NCI-H510A (cell line): ENCODE measurements around the gene SLC27A4.
A peak's percentile ranks its signal among the peaks of the same experiment; 100 is the strongest.

Experiments used
- DNase-seq: peaks from one replicate; lab custom pipeline; 2025; lab: John Stamatoyannopoulos, UW

Gene SLC27A4

GRCh38 chr9:128365525-128365924 lies 25.2 kb downstream of the SLC27A4 start:
- no peak for DNase-seq

DNA sequence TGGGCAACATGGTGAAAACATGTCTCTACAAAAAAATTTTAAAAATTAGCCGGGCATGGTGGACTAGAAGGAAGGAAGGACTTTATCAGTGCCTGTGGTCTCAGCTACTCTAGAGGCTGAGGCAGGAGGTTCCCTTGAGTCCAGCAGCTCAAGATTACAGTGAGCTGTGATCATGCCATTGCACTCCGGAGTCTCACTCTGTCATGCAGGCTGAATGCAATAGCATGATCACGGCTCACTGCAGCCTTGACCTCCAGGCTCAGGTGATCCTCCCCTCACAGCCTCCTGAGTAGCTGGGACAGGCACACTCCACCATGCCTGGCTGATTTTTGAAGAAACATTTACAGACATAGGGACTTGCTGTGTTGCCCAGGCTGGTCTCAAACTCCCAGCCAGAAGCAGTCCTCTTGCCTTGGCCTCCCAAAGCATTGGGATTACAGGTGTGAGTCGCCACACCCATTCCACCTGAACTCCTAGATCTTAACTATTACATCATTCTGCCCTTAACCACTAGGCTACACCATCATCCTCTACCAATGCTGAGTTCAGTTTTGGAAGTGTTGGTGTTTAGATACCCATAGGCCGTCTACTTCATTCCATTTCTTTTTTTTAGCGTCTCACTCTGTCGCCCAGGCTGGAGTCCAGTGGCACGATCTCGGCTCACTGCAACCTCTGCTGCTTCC lies 28.8 kb downstream of the SLC27A4 start:
- no peak for DNase-seq

DNA sequence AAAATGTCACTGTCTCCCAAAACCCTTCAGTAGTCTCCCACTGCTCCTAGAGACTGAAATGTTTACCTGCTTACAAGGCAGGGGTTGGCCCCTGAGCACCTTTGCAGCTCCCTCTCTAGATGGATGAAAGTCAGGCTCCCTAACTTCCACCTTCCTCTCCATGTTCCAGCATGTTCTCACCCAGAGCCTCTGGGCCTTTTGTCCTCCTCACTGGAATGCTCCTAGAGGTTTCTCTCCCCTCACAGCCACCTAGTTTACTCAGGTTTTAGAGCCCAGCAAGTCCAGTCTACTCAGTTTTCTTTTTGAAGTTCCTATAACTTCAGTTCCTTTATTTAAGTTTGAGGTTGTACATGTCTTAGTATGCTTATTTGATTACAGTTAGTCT lies 30.0 kb downstream of the SLC27A4 start:
- no peak for DNase-seq

- DNase-seq: peak; percentile 93
Measured at GRCh38 chr9:128370752-128371629, 30.7 kb downstream of the SLC27A4 start, which contains the start of gene URM1. Gene URM1, plus strand, starts transcription at chr9:128371374. Its CDS starts 7 bp downstream, at chr9:128371381.

DNA sequence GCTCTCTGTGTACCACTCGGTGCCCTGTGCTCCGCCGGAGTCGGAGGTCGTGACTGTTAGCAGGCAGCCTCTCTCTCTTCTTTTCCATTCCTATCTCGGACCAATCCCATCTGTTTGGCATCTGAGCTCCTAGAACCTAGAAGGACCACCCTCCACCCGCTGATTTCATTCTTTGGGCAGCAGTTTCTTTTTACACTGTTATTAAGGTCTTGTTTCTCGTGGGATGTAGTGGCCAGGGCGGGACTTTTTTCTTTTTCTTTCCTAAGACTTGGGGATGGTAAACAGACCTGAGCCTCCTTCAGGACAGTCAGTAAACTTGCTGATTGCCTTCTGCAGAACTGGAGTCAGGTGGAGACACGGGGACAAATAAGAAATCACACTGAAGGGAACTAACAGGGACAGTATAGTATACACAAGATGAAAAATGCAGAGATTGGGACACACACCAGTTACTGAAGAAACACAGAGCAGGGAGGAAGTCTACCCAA lies 31.3 kb downstream of the SLC27A4 start:
- DNase-seq: no peak

- DNase-seq: no peak
Measured at GRCh38 chr9:128372188-128372641, 31.9 kb downstream of the SLC27A4 start.

DNA sequence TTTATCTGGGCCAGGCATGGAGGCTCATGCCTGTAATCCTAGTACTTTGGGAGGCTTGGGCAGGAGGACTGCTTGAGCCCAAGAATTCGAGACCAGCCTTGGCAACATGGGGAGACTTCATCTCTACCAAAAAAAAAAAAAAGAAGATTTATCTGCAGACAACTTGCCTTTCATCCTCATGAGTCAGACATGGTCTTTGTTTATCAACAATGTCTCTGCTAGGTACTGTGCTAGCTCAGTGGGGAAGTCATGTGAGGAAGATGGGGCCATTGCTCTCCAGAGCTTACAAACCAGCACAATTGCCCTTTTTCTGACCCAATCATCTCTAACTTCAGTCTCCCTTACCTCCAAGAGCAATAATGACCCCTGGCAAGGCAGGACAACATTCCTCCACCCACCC lies 32.5 kb downstream of the SLC27A4 start:
- DNase-seq: no peak

DNA sequence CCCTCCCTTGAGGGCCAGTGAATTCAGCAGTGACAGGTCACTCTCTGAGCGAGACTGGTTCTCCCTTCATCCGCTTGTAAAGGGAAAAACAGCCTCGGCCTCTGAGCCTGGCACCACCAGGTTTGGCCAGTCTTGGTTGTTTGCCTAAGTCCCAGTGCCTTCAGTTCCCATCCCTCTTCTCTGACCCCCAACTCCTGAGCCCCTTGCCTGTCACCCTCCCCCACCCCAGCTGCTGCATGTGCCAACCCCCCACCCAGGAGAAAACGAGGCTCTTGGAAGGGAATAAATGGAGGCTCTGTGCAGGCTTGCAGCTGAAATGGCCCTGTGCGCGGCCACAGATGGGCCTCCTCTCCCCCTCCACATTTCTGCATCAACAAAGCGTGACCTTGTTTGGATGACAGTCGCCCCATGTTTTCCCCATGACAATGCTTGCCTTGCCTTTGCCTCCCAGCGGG lies 33.9 kb downstream of the SLC27A4 start:
- DNase-seq: no peak

DNA sequence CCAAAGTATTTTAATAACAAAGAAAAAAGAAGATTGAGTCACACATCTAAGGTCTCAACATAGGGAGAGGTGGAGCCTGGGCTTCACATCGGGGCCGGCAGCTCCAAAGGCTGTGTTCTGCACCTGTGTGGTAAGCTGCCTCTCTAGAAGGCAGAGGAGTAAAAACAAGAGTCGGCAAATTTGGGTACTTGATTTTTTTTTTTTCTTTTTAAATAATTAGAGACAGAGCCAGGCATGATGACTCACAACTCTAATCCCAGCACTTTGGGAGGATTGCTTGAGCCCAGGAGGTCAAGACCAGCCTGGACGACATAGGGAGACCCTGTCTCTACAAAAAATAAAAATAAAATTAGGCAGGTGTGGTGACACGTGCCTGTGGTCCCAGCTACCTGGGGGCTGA lies 35.5 kb downstream of the SLC27A4 start:
- DNase-seq: no peak

DNA sequence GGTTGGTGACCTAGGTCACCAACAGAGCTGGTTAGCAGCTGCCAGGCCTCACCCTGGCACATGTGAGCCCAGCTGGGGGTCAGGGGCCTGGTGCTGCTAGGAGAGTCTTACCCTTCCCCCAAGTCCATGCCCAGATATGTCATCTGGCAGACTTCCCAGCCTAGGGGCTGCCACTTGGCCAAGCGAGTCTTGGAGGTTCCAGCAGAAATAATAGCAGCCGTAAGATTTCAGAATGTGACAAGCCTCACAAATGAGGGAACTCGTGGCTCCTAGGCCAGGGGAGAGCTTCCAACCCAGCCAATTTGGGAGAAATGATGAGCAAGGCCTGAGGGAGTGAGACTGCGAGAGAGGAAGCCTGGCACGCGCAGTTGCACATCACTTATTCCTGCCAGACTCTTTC lies 41.9 kb downstream of the SLC27A4 start:
- DNase-seq: no peak

GRCh38 chr9:128383007-128383753 lies 42.9 kb downstream of the SLC27A4 start:
- no peak for DNase-seq

GRCh38 chr9:128383791-128384190 lies 43.5 kb downstream of the SLC27A4 start:
- DNase-seq: no peak

DNA sequence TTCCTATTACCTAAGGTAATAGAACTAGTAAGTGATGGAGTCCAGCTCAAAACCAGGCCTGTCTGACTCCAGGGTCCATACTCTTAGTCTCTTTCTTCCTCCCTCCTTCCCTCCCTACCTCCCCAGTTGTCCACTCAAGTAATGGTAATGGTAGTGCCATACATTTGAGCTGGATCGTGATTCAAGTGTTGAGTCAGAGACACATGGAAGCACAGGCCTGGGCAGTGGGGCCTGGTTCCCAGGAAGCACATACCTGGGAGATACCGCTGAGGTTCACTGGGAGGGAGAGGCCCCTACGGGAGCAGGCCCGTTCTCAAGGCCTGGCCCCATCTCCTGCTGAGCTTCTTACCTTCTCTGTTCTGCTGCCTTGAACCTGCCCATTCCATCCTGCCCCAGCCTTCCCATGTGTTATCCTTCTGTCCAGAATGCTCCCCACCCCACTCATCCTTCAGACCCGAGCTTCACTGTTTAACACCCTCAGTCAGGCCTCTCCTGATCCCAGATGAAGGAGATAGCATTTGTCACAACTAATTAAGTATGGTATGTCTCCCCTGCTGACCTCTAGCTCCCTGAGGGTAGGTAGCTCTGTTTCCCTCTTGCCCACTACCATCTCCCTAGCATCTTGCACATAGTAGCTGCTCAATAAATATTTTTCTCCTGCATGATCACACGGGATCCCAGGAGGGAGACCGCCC lies 44.6 kb downstream of the SLC27A4 start:
- DNase-seq: no peak

GRCh38 chr9:128385496-128386460 lies 45.5 kb downstream of the SLC27A4 start:
- no peak for DNase-seq

GRCh38 chr9:128388150-128388549 lies 47.8 kb downstream of the SLC27A4 start:
- DNase-seq: no peak

DNA sequence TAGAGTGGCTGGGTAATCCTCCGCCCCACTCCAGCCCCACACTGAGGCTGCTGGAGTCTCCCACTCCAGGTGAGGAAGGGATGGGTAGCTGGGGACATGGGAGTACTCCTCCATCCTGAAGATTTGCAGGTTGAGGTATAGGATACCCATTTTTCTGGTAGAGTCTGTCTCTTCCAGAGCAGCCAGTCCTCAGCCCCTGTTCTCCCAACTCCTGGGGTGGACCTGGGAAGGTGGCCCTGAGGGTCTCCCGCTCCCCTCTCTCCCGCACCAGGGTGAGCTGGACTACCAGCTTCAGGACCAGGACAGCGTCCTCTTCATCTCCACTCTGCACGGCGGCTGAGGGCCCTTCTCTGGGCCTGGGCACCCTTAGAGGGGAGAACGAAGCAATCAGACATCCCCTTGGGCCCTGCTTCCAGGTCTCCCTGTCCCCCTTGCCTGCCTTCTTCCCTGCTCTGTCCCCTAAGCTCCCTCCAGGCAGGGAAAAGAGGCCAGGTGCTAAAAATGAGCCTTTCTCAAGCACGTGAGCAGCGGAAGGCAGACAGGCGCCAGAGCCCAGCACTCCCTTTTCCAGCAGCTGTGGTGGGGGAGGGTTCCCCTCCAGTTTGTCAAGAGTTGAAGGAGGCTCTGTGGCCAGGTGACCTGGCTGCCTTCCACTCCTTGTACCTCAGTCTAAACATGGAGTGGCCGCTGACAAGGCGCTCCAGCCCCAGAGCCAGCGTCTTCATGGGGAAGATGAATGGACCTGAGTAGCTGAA lies 49.2 kb downstream of the SLC27A4 start:
- DNase-seq: peak; percentile 40

DNA sequence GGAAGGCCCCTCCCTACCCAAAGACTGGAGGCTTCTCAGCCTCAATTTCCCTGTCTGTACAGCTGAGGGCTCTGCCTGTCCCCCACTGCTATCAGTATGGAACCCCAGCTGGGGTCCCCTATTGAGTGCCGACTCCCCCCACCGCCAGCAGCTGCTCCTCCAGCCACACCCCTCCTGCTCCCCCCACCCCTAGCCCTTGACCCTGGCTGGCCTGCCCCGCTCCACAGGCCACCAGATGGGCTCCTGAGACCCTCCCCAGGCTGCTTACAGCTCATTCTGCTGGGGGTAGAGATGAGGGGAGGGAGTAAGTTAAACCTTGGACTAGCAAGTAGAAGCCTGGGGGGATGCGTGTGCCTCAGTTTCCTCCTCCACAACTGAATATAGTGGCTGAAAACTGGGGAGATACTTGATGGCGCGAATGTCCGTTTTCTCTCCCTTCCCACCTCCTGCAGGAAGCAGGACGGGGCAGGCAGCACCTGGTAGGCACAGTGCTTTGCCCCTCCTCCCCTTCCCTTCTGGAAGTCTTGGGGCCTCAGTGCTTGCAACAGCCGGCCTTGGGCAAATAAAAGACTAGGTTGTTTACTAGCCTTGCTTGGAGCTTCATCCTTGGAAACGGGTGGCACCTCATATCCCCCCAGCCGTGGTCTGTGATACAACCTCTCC lies 50.0 kb downstream of the SLC27A4 start:
- peak; percentile 37 for DNase-seq

DNA sequence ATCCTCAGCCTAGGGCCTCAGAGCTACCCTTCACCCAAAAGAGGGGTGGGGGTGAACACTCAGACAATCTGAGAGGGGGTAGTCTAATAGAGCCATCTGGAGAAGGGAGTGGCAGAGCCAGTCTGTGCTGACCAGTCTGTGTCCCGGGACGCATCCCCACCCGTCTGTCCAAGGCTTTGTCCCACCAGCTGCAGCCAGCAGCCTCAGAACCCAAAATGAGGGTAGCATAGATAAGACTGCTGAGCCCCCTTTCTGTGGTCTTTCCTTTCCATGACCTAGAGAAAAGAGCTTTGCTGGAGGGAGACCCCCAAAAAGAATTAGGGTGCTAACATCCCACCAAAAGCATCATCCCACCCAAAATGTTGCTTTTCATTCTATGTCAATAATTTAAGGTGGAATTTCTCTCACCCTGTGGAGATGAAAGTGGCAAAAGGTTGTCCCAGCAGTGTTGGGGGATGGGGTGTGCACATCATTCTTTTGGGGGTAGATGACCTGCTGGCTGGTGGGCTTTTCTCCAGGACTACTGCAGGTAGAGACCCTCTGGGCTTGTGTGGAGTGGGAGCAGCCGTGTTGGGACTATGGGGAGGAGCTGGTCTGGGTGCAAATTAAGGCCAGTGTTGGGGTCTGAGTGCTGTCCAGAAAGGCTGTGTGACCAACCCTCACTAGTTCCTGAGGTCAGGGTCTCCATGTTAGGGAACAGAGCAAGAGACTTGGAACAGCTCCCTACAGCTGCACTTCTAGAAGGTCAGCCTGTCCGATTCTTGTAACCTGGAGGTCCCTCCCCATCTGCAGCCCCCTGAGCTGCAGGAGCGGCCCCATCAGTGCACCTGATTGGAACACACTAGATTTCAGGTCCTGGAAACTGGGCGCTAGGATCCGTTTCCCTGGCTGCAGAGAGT lies 50.7 kb downstream of the SLC27A4 start:
- DNase-seq: no peak
